Left cardiac atrium (tissue), 4 donors: ENCODE results near the gene USE1. TPM values are rescaled to one million over a fixed set of nuclear protein-coding genes. Genes with fewer than 3 reads are reported as not detected.
"Not testable (repeated sequence)": the region's sequence is repeated elsewhere in the genome, so short reads cannot be mapped to it uniquely, and the experiment has no call there.

Experiments
- ATAC-seq, 2 donors: fragments of 200-7000 bp; cut with Tn5 transposase; one replicate each; pipeline ENCODE4 v1.9.1; 2020; ENCODE audit warnings: mild to moderate bottlenecking in 2 of 2, moderate library complexity in 2 of 2
- DNase-seq: peaks from one replicate; pipeline ENCODE4 v3.0.0-alpha.2; 2020
- intact Hi-C, 2 donors: fragments of 100-400 bp; cut with DNase I; formaldehyde crosslinking; loops; one replicate each; pipeline versions ENCODE4 v1.14.1 to v1.15.1; 2022 to 2023
- long read RNA-seq: library from polyadenylated mRNA; unstranded; transcript quantifications from one replicate; pipeline ENCODE4 v2.0.0, GENCODE V29; 2021
- total RNA-seq, 2 donors: library from RNA; stranded (reverse); fragmentation: NEBNext Ultra II Directional; extraction: Animal tissue kit (Norgen Biotek cat#: 25700); gene quantifications; one replicate each; pipeline ENCODE4 v1.2.1, GENCODE V29; 2021
- donor health status: DM: no; HTN: yes; CAD: no.
- donor health status: DM: no; HTN: yes; CAD: no; lungs with severe emphysema.
- donor health status: DM: yes; HTN: yes; CAD: no.
- donor health status: Dilated cardiomyopathy.

USE1 gene
- 10 to 100 TPM; 22.5 to 23.4 TPM for total RNA-seq
- long read RNA-seq, partial matches to known transcripts = 0 of 1 reads
- long read RNA-seq, other reads (novel, unspliced or antisense) = 1 of 1 reads

- DNase-seq = peak; percentile 92
- intact Hi-C loops = loop anchor here in 1 of 2 donors (5.0 kb wide), 1 partner anchor 138 kb away; the partner anchor contains the start of genes HAUS8 and MYO9B
- peak; percentile 93 to 96 for ATAC-seq
Measured at GRCh38 chr19:17215127-17215971, at the start of gene USE1. Gene USE1 (plus strand): TSS chr19:17215357. CDS start chr19:17215406, 49 bp downstream.

- no peak for DNase-seq
- ATAC-seq = no peak
- intact Hi-C loops = no loop called here
Measured at GRCh38 chr19:17165715-17166114, 49.4 kb upstream of the USE1 start.

- DNase-seq (no peak), ATAC-seq (no peak)
- intact Hi-C loops = no loop called here
Measured at GRCh38 chr19:17170538-17171297, 44.4 kb upstream of the USE1 start.

GRCh38 chr19:17171874-17172273, 43.3 kb upstream of the USE1 start:
- ATAC-seq (no peak), DNase-seq (no peak)
- intact Hi-C loops = no loop called here

GRCh38 chr19:17172624-17173345, 42.4 kb upstream of the USE1 start:
- intact Hi-C loops = no loop called here

GRCh38 chr19:17178291-17178690, 36.9 kb upstream of the USE1 start:
- ATAC-seq (no peak), DNase-seq (no peak)
- intact Hi-C loops = no loop called here

More at GRCh38 chr19:17172624-17173345, 42.4 kb upstream of the USE1 start:
- ATAC-seq = no peak
- DNase-seq = no peak

GRCh38 chr19:17180997-17181702, 34.0 kb upstream of the USE1 start:
- ATAC-seq (no peak), DNase-seq (no peak)
- intact Hi-C loops = no loop called here

GRCh38 chr19:17183271-17183761, 31.8 kb upstream of the USE1 start:
- DNase-seq (no peak), ATAC-seq (no peak)
- intact Hi-C loops = no loop called here

GRCh38 chr19:17183858-17184321, 31.3 kb upstream of the USE1 start:
- no peak for DNase-seq
- no peak for ATAC-seq
- intact Hi-C loops = no loop called here

- no peak for DNase-seq
- intact Hi-C loops = no loop called here
- peak; percentile 34 to 63 for ATAC-seq
Measured at GRCh38 chr19:17184371-17184841, 30.8 kb upstream of the USE1 start.

- ATAC-seq (no peak), DNase-seq (no peak)
- intact Hi-C loops = no loop called here
Measured at GRCh38 chr19:17185590-17185989, 29.6 kb upstream of the USE1 start.

- not testable (repeated sequence) for ATAC-seq, DNase-seq
Measured at GRCh38 chr19:17191736-17192135, 23.4 kb upstream of the USE1 start.

GRCh38 chr19:17192751-17193150, 22.4 kb upstream of the USE1 start:
- DNase-seq (no peak), ATAC-seq (no peak)
- intact Hi-C loops = no loop called here

More at GRCh38 chr19:17191736-17192135, 23.4 kb upstream of the USE1 start:
- intact Hi-C loops = not testable (repeated sequence)

- ATAC-seq (no peak), DNase-seq (no peak)
- intact Hi-C loops = no loop called here
Measured at GRCh38 chr19:17194608-17195007, 20.5 kb upstream of the USE1 start.

- DNase-seq = no peak
- intact Hi-C loops = no loop called here
- ATAC-seq = no peak
Measured at GRCh38 chr19:17195106-17195505, 20.1 kb upstream of the USE1 start.

- no peak for ATAC-seq
- no peak for DNase-seq
- intact Hi-C loops = no loop called here
Measured at GRCh38 chr19:17196610-17197009, 18.5 kb upstream of the USE1 start.

GRCh38 chr19:17197666-17198065, 17.5 kb upstream of the USE1 start:
- DNase-seq = no peak
- intact Hi-C loops = no loop called here

GRCh38 chr19:17200408-17201079, 14.6 kb upstream of the USE1 start:
- ATAC-seq (no peak), DNase-seq (no peak)
- intact Hi-C loops = loop anchor here in 1 of 2 donors (10.0 kb wide), 1 partner anchor 84 kb away; the partner anchor contains the start of gene ANKLE1

More at GRCh38 chr19:17197666-17198065, 17.5 kb upstream of the USE1 start:
- no peak for ATAC-seq
